Activated CD4-positive, alpha-beta T cell treated with anti-CD3 and anti-CD28 coated beads for 36 hours (primary cell): Measurements from ENCODE around the gene ECHDC1. TPM values are rescaled to one million over a fixed set of nuclear protein-coding genes. Genes with fewer than 3 reads are reported as not detected.
"Not testable (repeated sequence)": the region's sequence is repeated elsewhere in the genome, so short reads cannot be mapped to it uniquely, and the experiment has no call there.

Experiments used
- ATAC-seq: fragments of 200-7000 bp; cut with Tn5 transposase; one replicate; pipeline ENCODE4 v1.10.0; 2021; ENCODE audit warnings: mild to moderate bottlenecking, moderate library complexity
- CTCF ChIA-PET: fragments of 350-600 bp; sonication (Branson Sonifier 250); formaldehyde crosslinking; loops from one replicate; lab custom pipeline; 2021; ENCODE audit warnings: antibody characterized with exemption; lab: Charles Lee
- POLR2A ChIA-PET: fragments of 350-600 bp; sonication (Branson Sonifier 250); formaldehyde crosslinking; loops from one replicate; lab custom pipeline; 2021; ENCODE audit warnings: antibody characterized with exemption, inconsistent platforms; lab: Charles Lee
- DNase-seq: peaks from one replicate; pipeline ENCODE4 v3.0.0-alpha.2; 2020
- H3K27ac Mint-ChIP-seq: one replicate; pipeline ENCODE4 v1.8.0; 2021; ENCODE audit warnings: mixed read lengths
- H3K27me3 Mint-ChIP-seq: one replicate; pipeline ENCODE4 v1.8.0; 2021; ENCODE audit warnings: mixed read lengths
- H3K36me3 Mint-ChIP-seq: one replicate; pipeline ENCODE4 v1.8.0; 2021; ENCODE audit warnings: low read depth, mixed read lengths
- H3K4me1 Mint-ChIP-seq: one replicate; pipeline ENCODE4 v1.8.0; 2021; ENCODE audit warnings: mixed read lengths
- H3K4me3 Mint-ChIP-seq: one replicate; pipeline ENCODE4 v1.8.0; 2021; ENCODE audit warnings: mild to moderate bottlenecking, moderate library complexity, mixed read lengths
- H3K9me3 Mint-ChIP-seq: one replicate; pipeline ENCODE4 v1.8.0; 2021; ENCODE audit warnings: low read depth, mixed read lengths
- intact Hi-C, 2 experiments: fragments of 100-400 bp; cut with DNase I in 1 of 2; cut with micrococcal nuclease in 1 of 2; formaldehyde crosslinking; loops; one replicate each; pipeline versions ENCODE4 v1.14.2 to v1.15.1; 2022 to 2024; cut with DNase I, micrococcal nuclease
- total RNA-seq, 2 experiments: library from RNA; stranded (reverse); gene quantifications; one replicate each; pipeline ENCODE4 v1.2.3, GENCODE V29; 2021

Gene ECHDC1
- total RNA-seq, 2 experiments from 2014 or later, result 31.1 to 48.2 TPM

GRCh38 chr6:127340171-127340570 is 3.2 kb downstream of the ECHDC1 start:
- peaks cover 37% of the 10 kb centered on the region for H3K4me1 Mint-ChIP-seq
- DNase-seq (no peak), ATAC-seq (no peak)
- no peaks in the 10 kb centered on the region for H3K27me3 Mint-ChIP-seq
- H3K9me3 Mint-ChIP-seq, result no peaks in the 10 kb centered on the region
- CTCF ChIA-PET, result no interaction called here
- H3K4me3 Mint-ChIP-seq, result no peak overlapping the region
- POLR2A ChIA-PET, result no interaction called here
- peaks cover 7% of the 10 kb centered on the region for H3K36me3 Mint-ChIP-seq
- no peak overlapping the region for H3K27ac Mint-ChIP-seq
- intact Hi-C loops, result loop anchor here in 1 of 2 experiments (5.0 kb wide), 1 partner anchor 177 kb away; the partner anchor contains the start of gene MTCL3

GRCh38 chr6:127338936-127339335 is 4.5 kb downstream of the ECHDC1 start:
- peaks cover 15% of the 10 kb centered on the region for H3K36me3 Mint-ChIP-seq
- no peak for DNase-seq
- intact Hi-C loops, result no loop called here
- peaks cover 45% of the 10 kb centered on the region for H3K4me1 Mint-ChIP-seq
- CTCF ChIA-PET, result no interaction called here
- H3K27me3 Mint-ChIP-seq, result no peaks in the 10 kb centered on the region
- ATAC-seq, result no peak
- no peak overlapping the region for H3K4me3 Mint-ChIP-seq
- H3K27ac Mint-ChIP-seq, result no peak overlapping the region
- no peaks in the 10 kb centered on the region for H3K9me3 Mint-ChIP-seq
- POLR2A ChIA-PET, result no interaction called here

DNA sequence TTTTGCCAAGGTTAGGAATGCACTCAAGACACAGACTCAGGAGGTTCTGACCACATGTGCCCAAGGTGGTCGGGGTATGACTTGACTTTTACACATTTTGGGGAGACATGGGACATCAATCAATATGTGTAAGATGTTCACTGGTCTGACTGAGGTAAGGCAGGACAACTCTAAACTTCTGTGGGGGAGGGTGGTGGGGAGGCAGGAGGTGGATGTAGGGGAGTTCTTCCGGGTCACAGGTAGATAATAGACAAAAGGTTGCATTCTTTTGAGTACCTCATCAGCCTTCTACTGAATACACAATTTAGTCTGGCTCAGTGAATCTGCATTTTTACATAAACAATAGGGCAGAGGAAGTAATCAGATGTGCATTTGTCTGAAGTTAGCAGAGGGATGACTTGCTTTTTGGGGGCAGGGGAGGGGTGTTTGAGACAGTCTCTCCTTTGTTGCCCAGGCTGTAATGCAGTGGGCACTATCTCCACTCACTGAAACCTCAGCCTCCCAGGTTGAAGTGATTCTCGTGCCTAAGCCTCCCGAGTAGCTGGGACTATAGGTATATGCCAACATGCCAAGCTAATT is 10.9 kb downstream of the ECHDC1 start:
- Mint-ChIP-seq H3K4me1 (peaks cover 31% of the 10 kb centered on the region), H3K27me3 (no peaks in the 10 kb centered on the region), H3K36me3 (peaks cover 25% of the 10 kb centered on the region), H3K4me3 (no peak overlapping the region), H3K27ac (no peak overlapping the region), H3K9me3 (no peaks in the 10 kb centered on the region)
- ATAC-seq (no peak), DNase-seq (no peak)
- intact Hi-C loops, result no loop called here
- ChIA-PET CTCF (interaction anchor here (1.0 to 1.2 kb wide), 2 partner anchors 12 to 88 kb away, joined by 3 read pairs; no protein-coding TSS in a partner anchor), POLR2A (interaction anchor here (1.4 kb wide), 1 partner anchor 88 kb away, joined by 3 read pairs; no protein-coding TSS in a partner anchor)

GRCh38 chr6:127331256-127331655 is 12.2 kb downstream of the ECHDC1 start:
- ATAC-seq, H3K9me3 Mint-ChIP-seq, H3K4me3 Mint-ChIP-seq, intact Hi-C loops, H3K27ac Mint-ChIP-seq, POLR2A ChIA-PET, DNase-seq, H3K27me3 Mint-ChIP-seq: not testable (repeated sequence)
- peaks cover 21% of the 10 kb centered on the region for H3K4me1 Mint-ChIP-seq
- CTCF ChIA-PET, result interaction anchor here (1.0 to 1.4 kb wide), 3 partner anchors 31 to 89 kb away, joined by 3 to 4 read pairs (median 3); no protein-coding TSS in a partner anchor
- H3K36me3 Mint-ChIP-seq, result peaks cover 31% of the 10 kb centered on the region

DNA sequence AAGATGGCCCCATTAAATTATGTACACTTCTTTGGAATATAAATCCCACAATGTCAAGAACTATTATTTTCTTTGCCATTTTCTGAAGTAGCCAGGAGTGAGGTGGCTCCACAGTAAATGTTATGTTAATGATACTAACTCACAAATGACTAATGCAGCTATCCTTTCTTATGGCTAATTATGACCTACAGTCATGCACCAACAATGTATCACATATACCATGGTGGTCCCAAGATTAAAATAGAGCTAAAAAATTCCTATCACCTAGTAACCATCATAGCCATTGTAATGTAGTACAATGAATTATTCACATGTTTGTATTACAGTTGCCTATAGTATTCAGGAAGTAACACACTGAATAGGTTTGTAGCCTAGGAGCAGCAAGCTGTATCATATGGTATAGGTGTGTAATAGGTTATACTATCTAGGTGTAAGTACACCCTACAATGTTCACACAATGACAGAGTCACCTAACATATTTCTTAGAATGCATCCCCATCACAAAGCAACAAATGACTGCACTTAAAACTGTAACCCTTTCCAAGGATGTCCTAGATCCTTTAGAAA is 15.3 kb downstream of the ECHDC1 start:
- H3K4me3 Mint-ChIP-seq, result no peak overlapping the region
- peaks cover 35% of the 10 kb centered on the region for H3K36me3 Mint-ChIP-seq
- CTCF ChIA-PET, result interaction anchor here (1.3 kb wide), 1 partner anchor 12 kb away, joined by 4 read pairs; no protein-coding TSS in a partner anchor
- no peak overlapping the region for H3K27ac Mint-ChIP-seq
- POLR2A ChIA-PET, result no interaction called here
- no peaks in the 10 kb centered on the region for H3K9me3 Mint-ChIP-seq
- peaks cover 3% of the 10 kb centered on the region for H3K4me1 Mint-ChIP-seq
- H3K27me3 Mint-ChIP-seq, result no peaks in the 10 kb centered on the region
- intact Hi-C loops, result no loop called here
- DNase-seq, result no peak
- no peak for ATAC-seq

DNA sequence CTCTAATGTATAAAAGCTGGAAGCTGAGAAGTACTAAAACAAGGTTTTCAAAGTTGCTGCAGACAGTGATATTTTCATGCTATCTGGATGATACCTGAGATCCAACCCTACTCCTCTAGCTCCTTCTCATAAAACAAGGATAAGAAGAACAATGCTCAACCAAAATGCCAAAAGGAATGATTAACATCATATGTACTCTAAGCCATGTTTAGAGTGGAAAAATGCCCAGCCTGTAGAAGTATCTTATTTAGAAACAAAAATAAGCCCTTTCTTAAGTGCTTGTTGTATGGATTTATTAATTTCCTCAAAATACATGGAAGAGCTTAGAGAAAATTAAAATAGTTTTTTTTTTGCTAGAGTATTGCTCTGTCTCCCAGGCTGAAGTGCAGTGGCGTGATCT is 23.7 kb downstream of the ECHDC1 start:
- Mint-ChIP-seq H3K4me3 (no peak overlapping the region), H3K9me3 (no peaks in the 10 kb centered on the region), H3K4me1 (peaks cover 13% of the 10 kb centered on the region), H3K27ac (no peak overlapping the region), H3K27me3 (no peaks in the 10 kb centered on the region), H3K36me3 (peaks cover 27% of the 10 kb centered on the region)
- DNase-seq (no peak), ATAC-seq (no peak)
- CTCF ChIA-PET, result interaction anchor here (1.0 to 1.6 kb wide), 3 partner anchors 16 to 41 kb away, joined by 3 to 4 read pairs (median 3); no protein-coding TSS in a partner anchor
- intact Hi-C loops, result no loop called here
- POLR2A ChIA-PET, result no interaction called here

GRCh38 chr6:127317388-127318128 is 25.9 kb downstream of the ECHDC1 start:
- Mint-ChIP-seq H3K27ac (no peak overlapping the region), H3K9me3 (no peaks in the 10 kb centered on the region), H3K4me1 (peaks cover 13% of the 10 kb centered on the region), H3K36me3 (peaks cover 31% of the 10 kb centered on the region), H3K4me3 (no peak overlapping the region), H3K27me3 (no peaks in the 10 kb centered on the region)
- DNase-seq, result no peak
- ChIA-PET POLR2A (no interaction called here), CTCF (no interaction called here)
- intact Hi-C loops, result no loop called here
- no peak for ATAC-seq

DNA sequence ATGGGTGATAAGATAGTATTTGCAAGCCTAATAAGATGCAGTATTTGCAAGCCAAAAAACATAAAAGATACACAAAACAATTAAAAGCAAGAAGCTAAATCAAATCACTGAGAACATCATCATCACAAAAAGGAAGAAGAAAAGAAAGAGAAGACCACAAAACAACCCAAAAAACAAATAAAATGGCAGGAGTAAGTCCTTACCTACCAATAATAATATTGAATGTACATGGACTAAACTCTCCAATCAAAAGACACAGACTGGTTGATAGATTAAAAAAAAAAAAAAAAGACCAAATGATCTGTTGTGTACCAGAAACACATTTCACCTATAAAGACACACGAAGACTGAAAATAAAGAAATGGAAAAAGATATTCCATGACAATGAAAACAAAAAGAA is 37.7 kb downstream of the ECHDC1 start:
- no peak for DNase-seq
- intact Hi-C loops, result loop anchor here in 1 of 2 experiments (1.0 to 10.0 kb wide), 2 partner anchors 157 to 339 kb away; no protein-coding TSS in a partner anchor
- Mint-ChIP-seq H3K9me3 (peaks cover 11% of the 10 kb centered on the region), H3K27me3 (no peaks in the 10 kb centered on the region), H3K36me3 (peaks cover 48% of the 10 kb centered on the region), H3K4me3 (no peak overlapping the region), H3K27ac (no peak overlapping the region), H3K4me1 (peaks cover 46% of the 10 kb centered on the region)
- no peak for ATAC-seq
- ChIA-PET CTCF (interaction anchor here (0.8 to 5.8 kb wide), 5 partner anchors 10 to 232 kb away, joined by 3 to 47 read pairs (median 5); no protein-coding TSS in a partner anchor), POLR2A (no interaction called here)

GRCh38 chr6:127303917-127304316 is 39.5 kb downstream of the ECHDC1 start:
- CTCF ChIA-PET, result interaction anchor here (0.8 to 5.8 kb wide), 19 partner anchors 8 to 338 kb away, joined by 3 to 47 read pairs (median 5); partner anchors contain the start of genes KIAA0408 and RNF146
- DNase-seq, result no peak
- Mint-ChIP-seq H3K4me1 (peaks cover 42% of the 10 kb centered on the region), H3K36me3 (peaks cover 35% of the 10 kb centered on the region), H3K27me3 (no peaks in the 10 kb centered on the region), H3K27ac (no peak overlapping the region), H3K4me3 (no peak overlapping the region), H3K9me3 (peaks cover 5% of the 10 kb centered on the region)
- no peak for ATAC-seq
- intact Hi-C loops, result loop anchor here (2.0 to 10.0 kb wide), 3 partner anchors 161 to 341 kb away; partner anchors contain the start of gene MTCL3 (in 2 of the 2)
- POLR2A ChIA-PET, result no interaction called here

DNA sequence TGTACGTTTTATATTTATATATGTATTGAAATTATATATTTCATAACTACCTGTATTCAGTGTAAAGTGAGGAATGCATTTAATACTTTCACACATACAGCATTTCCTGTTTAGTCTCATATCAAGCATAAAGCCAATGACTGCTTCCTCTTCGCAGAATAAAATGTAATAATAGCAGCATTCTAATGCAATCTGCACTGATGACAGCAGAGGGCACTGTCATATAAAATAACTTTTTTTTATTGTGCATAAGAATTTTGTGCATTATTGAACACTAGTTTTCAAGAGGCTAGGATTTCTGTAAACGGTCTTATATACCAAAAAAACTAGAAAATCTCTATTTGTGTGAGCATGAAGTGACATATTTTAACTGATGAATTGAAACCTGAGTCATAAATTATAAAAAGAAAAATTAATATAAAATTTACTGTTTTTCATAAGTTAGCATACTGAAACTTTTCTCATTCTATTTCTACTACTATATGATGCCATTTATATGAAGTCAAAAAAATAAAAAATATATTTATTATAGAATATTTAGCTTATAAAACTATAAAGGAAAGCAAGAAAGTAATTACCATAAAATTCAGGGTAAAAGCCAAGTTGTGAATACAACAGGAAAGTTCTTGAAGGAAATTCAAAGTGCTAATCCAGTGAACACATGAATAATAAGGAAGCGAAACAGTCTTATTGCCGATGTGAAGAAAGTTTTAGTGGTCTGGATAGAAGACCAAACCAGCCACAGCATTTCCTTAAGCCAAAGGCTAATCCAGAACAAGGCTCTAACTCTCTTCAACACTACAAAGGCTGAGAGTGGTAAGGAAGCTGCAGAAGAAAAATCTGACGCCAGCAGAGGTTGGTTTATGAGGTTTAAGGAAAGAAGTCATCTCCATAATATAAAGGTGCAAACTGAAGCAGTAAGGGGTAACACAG is 40.4 kb downstream of the ECHDC1 start:
- peaks cover 3% of the 10 kb centered on the region for H3K9me3 Mint-ChIP-seq
- H3K4me3 Mint-ChIP-seq, result no peak overlapping the region
- H3K27me3 Mint-ChIP-seq, result no peaks in the 10 kb centered on the region
- DNase-seq, result peak; percentile 56
- POLR2A ChIA-PET, result no interaction called here
- CTCF ChIA-PET, result interaction anchor here (0.6 to 5.8 kb wide), 17 partner anchors 9 to 339 kb away, joined by 3 to 47 read pairs (median 5); partner anchors contain the start of genes KIAA0408 and RNF146
- intact Hi-C loops, result loop anchor here (1.0 to 10.0 kb wide), 5 partner anchors 162 to 342 kb away; partner anchors contain the start of gene MTCL3 (in 2 of the 2)
- peaks cover 26% of the 10 kb centered on the region for H3K36me3 Mint-ChIP-seq
- H3K27ac Mint-ChIP-seq, result no peak overlapping the region
- H3K4me1 Mint-ChIP-seq, result peaks cover 39% of the 10 kb centered on the region
- peak; percentile 67 for ATAC-seq
